Measurements from ENCODE around the gene APOF. TPM values are rescaled to one million over a fixed set of nuclear protein-coding genes. Genes with fewer than 3 reads are reported as not detected.
A peak's percentile ranks its signal among the peaks of the same experiment; 100 is the strongest.

Gene APOF
- total and polyA plus RNA-seq, 10 donors: not detected

DNA sequence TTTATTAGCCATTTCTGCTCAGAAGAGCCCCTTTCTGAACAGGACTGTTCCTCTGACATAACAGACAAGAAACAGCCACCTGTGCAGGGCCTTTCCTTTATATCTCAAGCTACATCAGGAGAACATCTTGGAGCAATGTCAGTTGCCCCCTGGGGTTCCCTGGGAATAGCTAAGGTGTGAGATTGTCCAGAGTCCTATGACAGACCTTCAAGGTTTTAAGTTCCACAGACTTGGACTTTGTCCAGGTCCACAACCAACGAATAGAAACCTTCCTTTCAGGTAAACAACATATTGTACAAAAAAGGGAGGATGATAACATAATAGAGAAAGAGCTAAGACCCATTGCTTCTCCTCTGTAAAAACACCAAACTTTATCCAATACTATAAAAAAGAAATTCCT, 21.0 kb downstream of the APOF start:
- WGBS, 5 donors: 36 to 80% (median 55%) methylated on average over 1 of the region's 1 CpG
- intact Hi-C loops (cut with DNase I; ENCODE audit: low total_unique reads): no loop called here
- peaks cover 2 to 35% (median 22%) of the 10 kb centered on the region in 6 donors for H3K4me1 ChIP-seq
- H3K4me3 ChIP-seq: no peak overlapping the region
- H3K36me3 ChIP-seq: peaks cover 0 to 59% (median 44%) of the 10 kb centered on the region in 6 donors
- H3K27ac ChIP-seq: peak overlapping the region in 1 of 8 donors; percentile 33
- DNase-seq: no peak
- TF ChIP-seq POLR2AphosphoS5 (IDR thresholded peaks at IDR 0.05) (no peak), POLR2A (IDR thresholded peaks at IDR 0.05) (no peak)
- TF ChIP-seq, protein P1, sequence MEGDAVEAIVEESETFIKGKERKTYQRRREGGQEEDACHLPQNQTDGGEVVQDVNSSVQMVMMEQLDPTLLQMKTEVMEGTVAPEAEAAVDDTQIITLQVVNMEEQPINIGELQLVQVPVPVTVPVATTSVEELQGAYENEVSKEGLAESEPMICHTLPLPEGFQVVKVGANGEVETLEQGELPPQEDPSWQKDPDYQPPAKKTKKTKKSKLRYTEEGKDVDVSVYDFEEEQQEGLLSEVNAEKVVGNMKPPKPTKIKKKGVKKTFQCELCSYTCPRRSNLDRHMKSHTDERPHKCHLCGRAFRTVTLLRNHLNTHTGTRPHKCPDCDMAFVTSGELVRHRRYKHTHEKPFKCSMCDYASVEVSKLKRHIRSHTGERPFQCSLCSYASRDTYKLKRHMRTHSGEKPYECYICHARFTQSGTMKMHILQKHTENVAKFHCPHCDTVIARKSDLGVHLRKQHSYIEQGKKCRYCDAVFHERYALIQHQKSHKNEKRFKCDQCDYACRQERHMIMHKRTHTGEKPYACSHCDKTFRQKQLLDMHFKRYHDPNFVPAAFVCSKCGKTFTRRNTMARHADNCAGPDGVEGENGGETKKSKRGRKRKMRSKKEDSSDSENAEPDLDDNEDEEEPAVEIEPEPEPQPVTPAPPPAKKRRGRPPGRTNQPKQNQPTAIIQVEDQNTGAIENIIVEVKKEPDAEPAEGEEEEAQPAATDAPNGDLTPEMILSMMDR (IDR thresholded peaks at IDR 0.05 in 8 of 11, conservative IDR thresholded peaks at IDR 0.05 in 3 of 11): no peak
- H3K27me3 ChIP-seq (replicated peaks in 1 of 7): no peaks in the 10 kb centered on the region
- H3K9me3 ChIP-seq: no peaks in the 10 kb centered on the region

DNA sequence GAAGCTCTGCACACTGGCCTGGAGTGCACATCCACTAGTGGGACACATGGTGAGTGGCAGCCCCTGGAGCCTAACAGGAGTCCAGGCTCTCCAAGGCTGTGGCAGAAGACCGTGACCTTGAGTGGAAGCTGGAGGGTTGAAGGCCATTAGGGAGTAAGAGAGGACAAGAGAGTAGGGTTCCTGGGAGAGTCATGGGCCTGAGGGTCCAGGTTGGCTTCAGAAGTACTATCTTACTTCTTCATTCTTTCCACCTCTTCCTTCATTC, 23.6 kb downstream of the APOF start:
- intact Hi-C loops (cut with DNase I; ENCODE audit: low total_unique reads): loop anchor here (10.0 kb wide), 1 partner anchor 126 kb away; the partner anchor contains the start of gene SPRYD4
- H3K27me3 ChIP-seq (replicated peaks in 1 of 7): no peaks in the 10 kb centered on the region
- TF ChIP-seq, protein P1 (IDR thresholded peaks at IDR 0.05 in 8 of 11, conservative IDR thresholded peaks at IDR 0.05 in 3 of 11): no peak
- peak in 1 of 3 donors; percentile 7 for TF ChIP-seq POLR2AphosphoS5 (IDR thresholded peaks at IDR 0.05)

DNA sequence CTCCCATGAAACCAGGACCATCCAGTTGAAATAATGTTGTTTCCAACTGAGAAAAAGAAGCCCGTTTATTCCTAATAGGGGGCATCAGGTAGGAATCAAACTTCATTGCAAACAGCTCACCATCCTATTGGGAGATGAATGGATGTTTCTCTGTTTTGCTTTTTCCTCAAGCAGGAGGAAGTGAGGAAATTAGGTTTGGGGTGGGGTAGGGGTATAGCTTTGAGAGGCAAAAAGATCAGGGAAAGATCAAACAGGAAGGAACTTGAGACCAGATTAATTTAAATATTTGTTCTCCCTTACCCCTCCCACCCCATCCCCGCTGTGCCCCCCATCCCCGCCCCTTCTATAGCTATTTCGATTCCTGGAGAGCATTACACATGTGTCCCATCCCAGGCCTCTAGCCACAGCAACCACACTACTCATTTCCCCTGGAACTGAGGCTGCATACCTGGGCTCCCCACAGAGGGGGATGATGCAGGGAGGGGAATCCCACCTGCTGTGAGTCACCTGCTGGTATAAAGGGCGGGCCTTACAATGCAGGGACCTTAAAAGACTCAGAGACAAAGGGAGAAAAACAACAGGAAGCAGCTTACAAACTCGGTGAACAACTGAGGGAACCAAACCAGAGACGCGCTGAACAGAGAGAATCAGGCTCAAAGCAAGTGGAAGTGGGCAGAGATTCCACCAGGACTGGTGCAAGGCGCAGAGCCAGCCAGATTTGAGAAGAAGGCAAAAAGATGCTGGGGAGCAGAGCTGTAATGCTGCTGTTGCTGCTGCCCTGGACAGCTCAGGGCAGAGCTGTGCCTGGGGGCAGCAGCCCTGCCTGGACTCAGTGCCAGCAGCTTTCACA, 24.1 kb downstream of the APOF start, which contains the start of gene IL23A:
Gene IL23A, plus strand, starts transcription at position 577 of the 850 bp plus-strand sequence. Its CDS starts 161 bp downstream, at position 738.
- H3K27ac ChIP-seq: peak within 1 kb of the TSS; percentile 69 to 91 (median 80)
- peak; percentile 79 for DNase-seq
- H3K36me3 ChIP-seq: peaks cover 0 to 28% (median 15%) of the 10 kb centered on the region in 6 donors
- no peaks in the 10 kb centered on the region for H3K27me3 ChIP-seq (replicated peaks in 1 of 7)
- no peaks in the 10 kb centered on the region for H3K9me3 ChIP-seq
- peaks cover 4 to 46% (median 32%) of the 10 kb centered on the region in 6 donors for H3K4me1 ChIP-seq
- H3K4me3 ChIP-seq: peak within 1 kb of the TSS in 3 of 8 donors; percentile 5 to 61 (median 12)
- intact Hi-C loops (cut with DNase I; ENCODE audit: low total_unique reads): loop anchor here (10.0 kb wide), 1 partner anchor 126 kb away; the partner anchor contains the start of gene SPRYD4
- TF ChIP-seq POLR2AphosphoS5 (IDR thresholded peaks at IDR 0.05): peak; percentile 41 to 69 (median 60)
- TF ChIP-seq POLR2A (IDR thresholded peaks at IDR 0.05): peak in 1 of 3 donors; percentile 35
- TF ChIP-seq, protein P1 (IDR thresholded peaks at IDR 0.05 in 8 of 11, conservative IDR thresholded peaks at IDR 0.05 in 3 of 11): no peak
- WGBS, 5 donors: 30 to 37% (median 33%) methylated on average over 9 of the region's 9 CpGs

More for the DNA sequence above, 23.6 kb downstream of the APOF start:
- peak overlapping the region; percentile 69 to 91 (median 80) for H3K27ac ChIP-seq
- H3K36me3 ChIP-seq: peaks cover 0 to 33% (median 20%) of the 10 kb centered on the region in 6 donors
- 74 to 100% (median 90%) methylated on average over 1 of the region's 1 CpG for WGBS, 5 donors
- DNase-seq: no peak
- peaks cover 4 to 46% (median 31%) of the 10 kb centered on the region in 6 donors for H3K4me1 ChIP-seq
- H3K4me3 ChIP-seq: peak overlapping the region in 3 of 8 donors; percentile 5 to 61 (median 12)
- no peaks in the 10 kb centered on the region for H3K9me3 ChIP-seq

DNA sequence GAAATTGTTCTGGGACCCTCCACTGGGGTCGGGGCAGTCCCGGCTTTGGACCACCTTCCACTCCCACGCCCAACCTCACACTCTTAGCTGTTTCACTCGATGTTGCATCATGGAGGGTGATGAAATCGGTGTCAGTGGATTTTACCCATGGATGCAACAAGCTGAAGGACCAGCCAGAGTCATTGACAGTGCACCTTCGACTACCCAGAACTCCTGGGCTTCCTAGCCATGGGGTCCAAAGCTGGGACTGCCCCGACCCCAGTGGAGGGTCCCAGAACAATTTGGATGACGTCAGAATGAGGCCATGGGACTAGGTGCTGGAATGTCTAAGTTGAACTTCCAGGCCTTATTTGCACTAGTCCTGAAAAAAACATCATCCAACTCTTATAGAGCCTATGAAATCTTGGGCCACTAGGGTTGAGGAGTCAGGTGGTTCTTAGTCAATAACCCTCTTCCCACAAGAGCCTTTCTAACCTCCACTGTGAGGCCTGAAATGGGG, 24.9 kb downstream of the APOF start:
- DNase-seq: peak; percentile 32
- Histone ChIP-seq H3K36me3 (peaks cover 0 to 20% (median 7%) of the 10 kb centered on the region in 6 donors), H3K27ac (peak overlapping the region in 7 of 8 donors; percentile 75 to 91 (median 81)), H3K27me3 (replicated peaks in 1 of 7) (no peaks in the 10 kb centered on the region), H3K9me3 (no peaks in the 10 kb centered on the region), H3K4me1 (peaks cover 9 to 53% (median 38%) of the 10 kb centered on the region in 6 donors), H3K4me3 (no peak overlapping the region)
- intact Hi-C loops (cut with DNase I; ENCODE audit: low total_unique reads): loop anchor here (10.0 kb wide), 1 partner anchor 127 kb away; the partner anchor contains the start of gene SPRYD4
- TF ChIP-seq POLR2AphosphoS5 (IDR thresholded peaks at IDR 0.05) (no peak), POLR2A (IDR thresholded peaks at IDR 0.05) (no peak)
- TF ChIP-seq, protein P1 (IDR thresholded peaks at IDR 0.05 in 8 of 11, conservative IDR thresholded peaks at IDR 0.05 in 3 of 11): no peak
- WGBS, 5 donors: 71 to 86% (median 82%) methylated on average over 8 of the region's 8 CpGs
